NCI-H345 treated with DMSO at 0.1 percent for 48 hours (cell line): ENCODE results near the gene ACTA2.

Experiments
- DNase-seq: peaks from one replicate; lab custom pipeline; 2025; ENCODE audit not compliant: unreplicated experiment; lab: John Stamatoyannopoulos, UW

Gene ACTA2

DNA sequence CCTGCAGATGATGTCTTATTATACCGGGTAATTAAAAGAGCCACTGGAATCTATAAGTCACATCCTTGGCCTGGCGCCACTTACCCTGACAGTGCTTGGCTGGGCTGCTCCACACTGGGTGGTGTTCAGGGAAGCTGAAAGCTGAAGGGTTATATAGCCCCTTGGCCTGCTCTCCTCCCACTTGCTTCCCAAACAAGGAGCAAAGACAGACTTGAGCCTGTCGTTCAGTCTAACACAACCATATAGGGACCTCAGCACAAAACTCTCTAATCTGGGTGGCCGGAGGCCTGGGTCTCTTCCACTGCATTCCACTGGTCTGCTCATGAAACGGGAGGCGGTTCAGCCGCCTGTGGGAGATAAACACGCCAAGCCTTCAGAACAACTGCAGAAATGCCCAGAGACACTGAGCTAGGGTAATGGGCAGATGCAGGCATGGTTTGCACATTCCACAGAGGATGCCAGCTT, at the start of gene ACTA2:
ACTA2 (minus strand) TSS at position 127 of the 465 bp plus-strand sequence. CDS start 3,843 bp downstream, outside the sequence.
- no peak for DNase-seq

DNA sequence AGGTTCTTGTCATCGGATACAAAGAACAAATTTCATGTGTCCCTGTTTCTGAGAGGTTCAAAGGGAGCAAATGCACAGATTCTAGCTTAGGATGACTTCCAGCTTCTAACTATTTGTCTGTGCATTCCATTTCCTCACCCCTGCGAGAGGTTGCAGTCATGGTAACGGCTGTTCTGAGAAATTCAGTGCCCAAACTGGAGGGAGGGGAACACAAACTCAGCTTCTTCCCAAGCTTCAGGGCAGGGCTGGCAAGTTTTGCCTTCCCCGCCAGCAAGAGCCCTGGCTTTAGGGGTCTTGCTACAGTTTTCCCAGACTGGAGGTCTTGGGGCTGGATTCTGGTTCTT, 49.1 kb upstream of the ACTA2 start:
- DNase-seq, result no peak

- no peak for DNase-seq
These were observed 48.6 kb upstream of the ACTA2 start for GRCh38 chr10:89001024-89001728.

- no peak for DNase-seq
These were observed 47.1 kb upstream of the ACTA2 start for GRCh38 chr10:88999625-89000024.

DNA sequence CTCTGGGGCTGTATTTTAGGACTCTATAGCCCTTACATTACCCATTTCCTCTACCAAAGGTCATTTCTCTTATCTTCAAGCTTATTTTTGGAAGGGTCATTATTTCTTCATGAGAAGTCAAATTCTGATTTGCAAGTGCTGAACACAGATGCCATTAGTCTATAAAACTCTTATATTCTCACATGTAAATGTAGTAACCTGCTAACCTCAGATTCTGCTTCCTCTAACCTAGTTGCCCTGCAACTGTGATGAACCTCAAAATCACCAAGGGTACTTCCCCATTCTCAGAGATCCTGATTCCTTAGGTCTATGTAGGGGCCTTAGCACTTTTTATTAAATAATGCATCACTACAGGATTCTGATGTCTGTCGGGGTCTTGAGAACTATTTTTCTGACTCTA, 44.4 kb upstream of the ACTA2 start:
- DNase-seq, result no peak

DNA sequence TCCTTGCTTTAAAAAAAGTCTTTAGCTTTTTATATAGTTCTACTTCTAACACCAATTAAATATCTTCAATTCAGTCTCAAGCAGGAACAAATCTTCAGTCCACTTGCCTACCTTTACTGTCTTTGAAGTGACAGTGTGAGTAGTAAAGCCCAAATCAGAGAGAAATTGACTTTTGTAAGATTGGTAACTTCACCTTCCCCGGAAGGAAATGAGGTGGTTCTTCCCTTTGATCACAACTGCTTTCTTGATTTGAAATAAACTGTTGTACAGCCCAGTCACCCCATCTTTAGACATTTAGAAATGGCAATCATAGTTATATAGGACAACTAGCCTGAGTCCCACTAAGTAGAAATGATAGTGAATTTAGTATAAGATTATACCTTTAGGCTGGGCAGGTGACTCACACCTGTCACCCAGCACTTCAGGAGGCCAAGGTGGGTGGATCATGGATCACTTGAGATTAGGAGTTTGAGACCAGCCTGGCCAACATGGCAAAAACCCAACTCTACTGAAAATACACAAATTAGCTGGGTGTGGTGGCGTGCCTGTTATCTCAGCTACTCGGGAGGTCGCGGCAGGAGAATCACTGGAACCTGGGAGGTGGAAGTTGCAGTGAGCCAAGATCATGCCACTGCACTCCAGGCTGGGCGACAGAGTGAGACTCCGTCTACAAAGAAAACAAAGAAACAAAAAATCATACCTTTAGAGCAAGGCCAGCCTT, 42.7 kb upstream of the ACTA2 start:
- no peak for DNase-seq

GRCh38 chr10:88994019-88994418, 41.4 kb upstream of the ACTA2 start:
- DNase-seq, result no peak

DNA sequence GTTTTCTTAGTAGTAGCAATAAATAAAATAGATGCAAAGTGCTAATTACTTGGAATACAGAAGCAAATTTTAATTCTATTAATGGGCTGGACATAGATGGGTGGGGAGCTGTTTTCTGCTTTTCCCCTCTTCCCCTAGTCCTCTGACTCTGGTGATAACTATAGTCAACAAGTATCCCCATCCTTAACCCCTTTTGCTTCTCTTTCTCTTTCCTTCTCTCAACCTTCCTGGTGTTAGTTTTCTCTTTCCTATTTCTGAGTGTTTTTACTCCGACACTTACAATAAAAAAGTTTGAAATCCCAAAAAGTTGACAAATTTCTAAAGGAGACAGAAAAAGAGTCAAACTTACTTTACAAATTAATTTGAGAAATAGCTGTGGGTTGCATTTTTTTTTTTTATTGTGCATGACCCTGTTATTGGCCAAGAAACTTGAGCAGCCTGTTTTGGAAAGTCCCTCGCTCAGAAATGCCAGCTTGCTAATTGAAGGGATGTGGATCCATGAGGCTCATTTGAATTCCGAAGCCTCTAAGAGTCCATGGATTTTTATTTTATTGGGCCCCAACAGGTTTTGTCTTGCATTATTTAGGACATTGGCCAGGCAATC, 40.5 kb upstream of the ACTA2 start:
- no peak for DNase-seq

GRCh38 chr10:88991899-88992320, 39.3 kb upstream of the ACTA2 start:
- no peak for DNase-seq

DNA sequence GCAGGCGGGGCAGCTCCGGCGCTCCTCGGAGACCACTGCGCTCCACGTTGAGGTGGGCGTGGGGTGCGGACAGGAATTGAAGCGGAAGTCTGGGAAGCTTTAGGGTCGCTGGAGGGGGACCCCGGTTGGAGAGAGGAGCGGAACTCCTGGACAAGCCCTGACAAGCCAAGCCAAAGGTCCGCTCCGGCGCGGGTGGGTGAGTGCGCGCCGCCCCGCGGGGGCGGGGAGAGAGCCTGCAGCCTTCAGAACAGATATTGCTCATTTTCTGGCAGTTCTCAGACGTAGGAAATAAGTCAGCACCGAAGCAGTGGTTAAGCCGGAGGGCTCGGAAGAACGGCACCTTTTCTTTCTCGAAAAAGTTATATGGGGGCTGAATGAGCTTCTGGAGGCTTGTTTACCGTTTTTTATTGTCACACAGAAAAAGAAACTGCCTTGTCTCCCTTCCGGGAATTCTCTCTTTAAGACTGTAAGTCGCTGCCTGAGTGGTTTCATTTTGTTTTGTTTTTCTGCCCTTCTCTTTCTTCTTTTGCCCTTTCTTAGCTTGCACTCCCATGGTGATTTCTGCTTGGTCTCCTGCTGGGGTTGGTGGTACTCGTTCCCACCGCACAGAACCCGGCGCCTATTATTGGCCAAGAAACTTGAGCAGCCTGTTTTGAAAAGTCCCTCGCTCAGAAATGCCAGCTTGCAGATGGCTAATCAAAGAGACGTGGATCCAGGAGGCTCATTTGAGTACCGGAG, 38.8 kb upstream of the ACTA2 start:
- no peak for DNase-seq

GRCh38 chr10:88990384-88991160, 38.0 kb upstream of the ACTA2 start, which contains the start of gene FAS:
Gene FAS, plus strand, starts transcription at chr10:88990798. Its CDS starts 79 bp downstream, at chr10:88990877.
- DNase-seq, result no peak

DNA sequence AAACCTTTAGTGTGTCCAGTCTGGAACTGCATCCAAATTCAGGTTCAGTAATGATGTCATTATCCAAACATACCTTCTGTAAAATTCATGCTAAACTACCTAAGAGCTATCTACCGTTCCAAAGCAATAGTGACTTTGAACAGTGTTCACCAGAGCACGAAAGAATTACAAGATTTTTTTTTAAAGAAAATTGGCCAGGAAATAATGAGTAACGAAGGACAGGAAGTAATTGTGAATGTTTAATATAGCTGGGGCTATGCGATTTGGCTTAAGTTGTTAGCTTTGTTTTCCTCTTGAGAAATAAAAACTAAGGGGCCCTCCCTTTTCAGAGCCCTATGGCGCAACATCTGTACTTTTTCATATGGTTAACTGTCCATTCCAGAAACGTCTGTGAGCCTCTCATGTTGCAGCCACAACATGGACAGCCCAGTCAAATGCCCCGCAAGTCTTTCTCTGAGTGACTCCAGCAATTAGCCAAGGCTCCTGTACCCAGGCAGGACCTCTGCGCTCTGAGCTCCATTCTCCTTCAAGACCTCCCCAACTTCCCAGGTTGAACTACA, 37.3 kb upstream of the ACTA2 start:
- no peak for DNase-seq

GRCh38 chr10:88989423-88989822, 36.9 kb upstream of the ACTA2 start:
- DNase-seq, result no peak

DNA sequence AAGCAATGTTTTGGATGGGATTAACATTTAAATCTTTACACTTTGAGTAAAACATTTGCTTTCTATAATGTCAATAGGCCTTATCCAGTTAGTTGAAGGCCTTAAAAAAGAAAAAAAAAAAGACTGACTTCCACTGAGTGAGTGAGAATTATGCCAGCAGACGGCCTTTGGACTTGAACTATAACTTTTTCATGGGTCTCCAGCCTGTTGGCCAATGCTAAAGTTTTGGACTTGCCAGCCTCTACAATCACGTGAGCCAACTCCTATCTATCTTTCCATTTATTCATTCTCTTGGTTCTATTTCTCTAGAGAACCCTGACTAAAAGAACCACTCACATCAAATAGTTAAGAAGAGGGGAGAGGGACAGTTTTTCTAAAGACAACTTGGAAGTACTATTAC, 35.3 kb upstream of the ACTA2 start:
- no peak for DNase-seq

GRCh38 chr10:88987243-88987725, 34.7 kb upstream of the ACTA2 start:
- DNase-seq, result no peak

GRCh38 chr10:88986549-88987242, 34.1 kb upstream of the ACTA2 start:
- peak; percentile 8 for DNase-seq

DNA sequence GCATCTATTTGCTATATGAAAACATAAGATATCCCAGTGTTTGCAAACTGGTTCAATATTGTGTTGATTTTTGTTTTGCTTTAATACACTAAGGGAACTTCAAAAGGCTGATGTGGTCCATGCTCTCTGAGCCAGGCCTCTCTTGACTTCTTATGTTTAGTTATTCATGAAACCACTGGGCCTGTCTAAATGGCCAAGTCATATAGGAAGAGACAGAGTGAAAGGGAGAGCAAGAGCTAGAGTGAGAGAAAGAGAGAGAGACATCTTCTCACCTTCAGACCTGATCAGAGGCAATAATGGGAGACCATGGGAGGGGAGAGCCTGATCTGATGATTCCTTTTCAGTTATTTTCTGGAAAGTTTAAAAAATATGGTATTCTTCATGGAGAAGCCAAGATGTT, 32.0 kb upstream of the ACTA2 start:
- DNase-seq, result no peak

- DNase-seq, result no peak
These were observed 31.4 kb upstream of the ACTA2 start for GRCh38 chr10:88983939-88984338.

DNA sequence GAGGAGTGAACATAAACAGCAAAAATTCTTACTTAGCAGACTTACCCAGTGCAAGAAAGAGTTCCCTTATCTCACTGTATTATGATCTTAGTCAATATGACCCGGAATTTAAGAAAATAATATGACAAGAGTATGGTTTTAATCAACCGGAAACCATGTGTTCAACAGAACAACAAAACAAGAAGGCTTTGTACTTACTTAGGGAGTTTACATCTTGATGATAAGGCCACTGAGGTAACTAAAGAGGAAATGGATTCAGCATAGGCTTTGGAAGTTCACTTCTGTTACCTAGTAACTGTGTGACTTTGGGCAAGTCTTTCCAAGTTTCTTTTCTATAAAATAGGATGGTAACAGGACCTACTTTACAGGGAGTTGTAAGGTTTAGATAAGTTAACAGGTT, 30.6 kb upstream of the ACTA2 start:
- DNase-seq, result no peak

GRCh38 chr10:88982366-88982765, 29.8 kb upstream of the ACTA2 start:
- no peak for DNase-seq
